Osteoblast (primary cell): ENCODE measurements around the gene CWC25. TPM values are rescaled to one million over a fixed set of nuclear protein-coding genes. Genes with fewer than 3 reads are reported as not detected.

Experiments
- DNase-seq: peaks from one replicate; pipeline ENCODE4 v3.0.0; 2011; ENCODE audit warnings: low spot score, mixed read lengths; ENCODE audit not compliant: insufficient read length; ENCODE audit errors: missing footprints
- H2AFZ ChIP-seq: 2 replicates; pipeline ENCODE4 v1.6.0; 2011; ENCODE audit warnings: mild to moderate bottlenecking, low read length
- H3K27ac ChIP-seq: 2 replicates; pipeline ENCODE4 v1.5.1; 2011; ENCODE audit warnings: mild to moderate bottlenecking, low read depth, low read length, moderate library complexity
- H3K27me3 ChIP-seq: 2 replicates; pipeline ENCODE4 v1.6.0; 2012; ENCODE audit warnings: mild to moderate bottlenecking, control low read depth, inconsistent platforms, low read length, moderate library complexity; ENCODE audit not compliant: insufficient read depth
- H3K36me3 ChIP-seq: 2 replicates; pipeline ENCODE4 v1.5.1; 2011; ENCODE audit warnings: mild to moderate bottlenecking, low read length, control low read depth, moderate library complexity; ENCODE audit not compliant: insufficient read depth
- H3K4me1 ChIP-seq: 2 replicates; pipeline ENCODE4 v1.5.1; 2011; ENCODE audit warnings: mild to moderate bottlenecking, low read length, control low read depth, moderate library complexity; ENCODE audit not compliant: insufficient read depth
- H3K4me2 ChIP-seq: 2 replicates; pipeline ENCODE4 v1.6.0; 2011; ENCODE audit warnings: mild to moderate bottlenecking, low read length; ENCODE audit not compliant: insufficient read depth
- H3K4me3 ChIP-seq: fragments of 200-600 bp; sonication (generic); 3 replicates; pipeline ENCODE4 v1.5.1; 2012; ENCODE audit warnings: mild to moderate bottlenecking, low read length, inconsistent platforms; ENCODE audit not compliant: insufficient read depth
- H3K79me2 ChIP-seq: 2 replicates; pipeline ENCODE4 v1.6.0; 2012; ENCODE audit warnings: mild to moderate bottlenecking, low read length, control low read depth, inconsistent platforms; ENCODE audit not compliant: insufficient read depth
- H3K9me3 ChIP-seq: 2 replicates; pipeline ENCODE4 v1.5.1; 2011; ENCODE audit warnings: low read depth, low read length, control low read depth
- H4K20me1 ChIP-seq: 2 replicates; pipeline ENCODE4 v1.6.0; 2012; ENCODE audit warnings: mild to moderate bottlenecking, low read length, control low read depth; ENCODE audit not compliant: insufficient read depth
- CTCF ChIP-seq: IDR thresholded peaks from 2 replicates; pipeline ENCODE4 v1.5.1; 2011; ENCODE audit warnings: mild to moderate bottlenecking, low read depth, low read length, moderate library complexity; ENCODE audit errors: extremely low read depth
- total RNA-seq: library from RNA; depleted of rRNA; stranded (reverse); fragments of >200 nt; gene quantifications from 2 replicates; pipeline ENCODE4 v1.2.3, GENCODE V29; 2012

CWC25 gene
- total RNA-seq, 1 donor, result 10.9 TPM

- Histone ChIP-seq H3K79me2 (peaks cover 54% of the 10 kb centered on the region), H3K27me3 (no peaks in the 10 kb centered on the region), H3K4me1 (peaks cover 20% of the 10 kb centered on the region), H3K4me3 (peak overlapping the region; percentile 90), H2AFZ (peak overlapping the region; percentile 78), H3K9me3 (no peaks in the 10 kb centered on the region), H3K36me3 (peaks cover 30% of the 10 kb centered on the region), H4K20me1 (peaks cover 35% of the 10 kb centered on the region), H3K4me2 (peak overlapping the region; percentile 93), H3K27ac (peak overlapping the region; percentile 79)
- peak; percentile 74 for DNase-seq
- no peak for TF ChIP-seq CTCF
Observed at GRCh38 chr17:38798614-38799500, 26.3 kb downstream of the CWC25 start.

- Histone ChIP-seq H4K20me1 (peaks cover 35% of the 10 kb centered on the region), H3K4me3 (peak overlapping the region; percentile 90), H3K4me1 (peaks cover 20% of the 10 kb centered on the region), H3K36me3 (peaks cover 25% of the 10 kb centered on the region), H2AFZ (no peak overlapping the region), H3K4me2 (peak overlapping the region; percentile 93), H3K79me2 (peaks cover 64% of the 10 kb centered on the region), H3K9me3 (no peaks in the 10 kb centered on the region), H3K27ac (peak overlapping the region; percentile 79), H3K27me3 (no peaks in the 10 kb centered on the region)
- no peak for TF ChIP-seq CTCF
- DNase-seq, result no peak
Observed at GRCh38 chr17:38797828-38798227, 27.3 kb downstream of the CWC25 start.

DNA sequence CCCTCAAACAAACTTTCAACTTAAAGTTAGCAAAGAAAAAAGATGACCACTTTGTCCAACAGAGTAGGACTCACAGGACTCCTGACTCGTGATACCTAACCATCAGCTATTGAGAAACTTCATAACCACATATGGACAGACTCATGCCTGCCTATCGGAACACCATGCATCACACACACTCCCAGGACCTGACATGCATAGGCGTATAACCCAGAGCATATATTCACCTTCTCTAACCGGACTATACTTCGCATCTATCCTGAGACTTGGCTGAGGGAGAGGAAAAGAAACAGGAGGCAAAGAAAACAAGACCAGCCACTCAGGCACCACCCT is 28.0 kb downstream of the CWC25 start:
- H4K20me1 ChIP-seq, result peaks cover 38% of the 10 kb centered on the region
- no peak for TF ChIP-seq CTCF
- H3K4me3 ChIP-seq, result peak overlapping the region; percentile 90
- no peak overlapping the region for H2AFZ ChIP-seq
- H3K4me2 ChIP-seq, result peak overlapping the region; percentile 93
- DNase-seq, result peak; percentile 83
- H3K4me1 ChIP-seq, result peaks cover 20% of the 10 kb centered on the region
- no peaks in the 10 kb centered on the region for H3K27me3 ChIP-seq
- H3K9me3 ChIP-seq, result no peaks in the 10 kb centered on the region
- H3K79me2 ChIP-seq, result peaks cover 71% of the 10 kb centered on the region
- H3K27ac ChIP-seq, result peak overlapping the region; percentile 79
- H3K36me3 ChIP-seq, result peaks cover 18% of the 10 kb centered on the region

GRCh38 chr17:38796451-38797157 is 28.5 kb downstream of the CWC25 start:
- DNase-seq, result no peak
- Histone ChIP-seq H3K4me3 (no peak overlapping the region), H3K36me3 (peaks cover 17% of the 10 kb centered on the region), H3K4me1 (peaks cover 20% of the 10 kb centered on the region), H3K9me3 (no peaks in the 10 kb centered on the region), H3K27ac (peak overlapping the region; percentile 8), H2AFZ (no peak overlapping the region), H4K20me1 (peaks cover 38% of the 10 kb centered on the region), H3K79me2 (peaks cover 76% of the 10 kb centered on the region), H3K4me2 (peak overlapping the region; percentile 93), H3K27me3 (no peaks in the 10 kb centered on the region)
- no peak for TF ChIP-seq CTCF
